Measurements from ENCODE around the gene ABLIM2.

The ABLIM2 gene

DNA sequence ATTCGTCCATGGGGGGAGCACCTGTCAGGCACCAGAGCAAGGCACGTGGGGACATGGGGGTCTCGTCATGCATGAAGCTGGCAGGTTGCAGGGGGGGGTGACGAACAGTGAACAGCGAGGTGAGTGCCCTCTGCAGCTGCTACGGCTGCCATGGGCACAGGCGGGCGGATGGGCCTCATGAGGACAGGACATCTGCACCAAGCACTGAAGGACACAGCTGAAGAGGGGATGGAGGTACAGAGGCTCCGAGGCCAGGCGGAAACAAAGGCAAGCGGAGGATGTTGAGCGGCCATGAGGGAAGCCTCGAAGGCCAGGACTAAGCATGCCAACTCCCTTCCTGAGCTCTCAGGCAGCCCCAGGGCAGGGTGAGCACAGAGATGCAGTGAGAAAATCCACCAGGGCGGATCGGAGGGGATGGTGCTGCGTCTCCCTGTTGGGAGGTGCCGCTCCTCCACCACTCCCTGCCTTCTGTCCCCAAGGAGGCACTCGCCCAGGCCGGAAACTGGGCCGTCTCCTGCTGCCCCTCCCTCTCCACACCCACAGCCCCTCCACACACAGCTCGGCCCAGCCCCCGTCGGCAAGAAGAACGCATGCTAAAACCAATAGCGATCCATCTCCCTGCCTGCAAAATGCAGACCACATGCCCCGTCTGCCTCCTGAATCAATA lies 24.6 kb downstream of the ABLIM2 start:
- DNase-seq: no peak

DNA sequence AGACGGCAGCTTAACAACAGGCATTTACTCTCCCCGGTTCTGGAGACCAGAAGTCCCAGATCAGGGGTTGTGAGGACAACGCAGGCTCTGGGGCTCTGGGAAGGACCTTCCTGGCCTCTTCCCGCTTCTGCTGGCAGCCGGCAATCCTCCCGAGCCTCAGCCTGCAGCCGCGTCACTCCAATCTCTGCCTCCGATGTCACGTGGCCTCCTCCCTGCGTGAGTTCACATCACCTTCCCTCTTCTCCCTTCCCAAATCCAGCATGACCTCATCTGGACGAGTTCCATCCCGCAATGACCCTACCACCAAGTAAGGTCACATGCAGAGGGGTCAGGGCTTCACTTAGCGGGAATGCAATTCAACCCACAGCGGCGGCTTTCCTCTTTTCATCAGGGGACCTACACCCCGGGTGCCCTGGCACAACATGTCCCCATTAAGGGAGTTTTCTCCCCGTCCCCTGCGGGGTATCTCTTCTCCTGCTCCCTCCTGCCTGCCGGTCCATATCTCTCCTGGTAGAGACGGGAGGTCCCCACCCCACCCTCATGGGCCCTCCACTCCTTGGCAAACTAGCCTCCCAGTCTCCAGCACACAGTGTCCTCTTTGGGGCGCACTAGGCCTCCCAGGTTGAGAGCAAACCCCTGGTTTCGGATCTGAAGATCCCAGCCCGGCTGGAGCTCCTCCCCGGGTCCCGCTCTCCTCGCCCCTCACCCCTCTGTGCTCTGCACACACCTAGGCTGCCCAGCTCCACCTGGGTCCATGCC lies 25.5 kb downstream of the ABLIM2 start:
- DNase-seq: no peak

DNA sequence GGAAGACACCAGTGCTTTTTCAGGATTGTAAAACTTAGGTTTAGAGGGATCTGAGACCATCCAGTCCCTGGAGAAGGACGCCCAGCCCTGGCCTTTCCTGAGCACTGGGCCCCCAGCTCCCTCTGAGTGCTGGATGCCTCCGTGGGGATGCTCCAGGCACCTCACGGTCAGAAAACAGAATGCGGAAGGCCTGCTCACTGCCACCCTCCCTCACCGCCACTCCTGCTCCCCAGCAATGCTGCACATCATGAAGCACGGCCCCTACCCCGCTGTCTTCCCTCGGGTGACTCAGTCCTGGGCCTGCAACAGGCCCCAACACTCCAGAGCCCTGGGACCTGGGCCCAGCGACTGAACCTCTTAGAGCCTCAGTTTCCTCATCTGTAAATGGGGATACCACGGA lies 26.2 kb downstream of the ABLIM2 start:
- no peak for DNase-seq

DNA sequence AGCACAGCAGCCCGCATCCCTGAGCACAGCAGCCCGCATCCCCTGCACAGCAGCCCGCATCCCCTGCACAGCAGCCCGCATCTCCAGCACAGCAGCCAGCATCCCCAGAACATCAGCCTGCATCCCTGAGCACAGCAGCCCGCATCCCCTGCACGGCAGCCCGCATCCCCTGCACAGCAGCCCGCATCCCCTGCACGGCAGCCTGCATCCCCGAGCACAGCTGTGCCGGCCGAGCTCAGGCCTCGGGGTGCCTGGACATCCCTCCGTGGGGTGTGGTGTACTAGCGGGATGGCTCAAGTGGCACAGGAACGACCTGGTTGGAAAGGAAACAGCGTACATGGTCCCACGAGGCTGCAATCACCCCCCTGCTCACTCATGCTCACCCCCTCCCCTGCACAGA lies 26.8 kb downstream of the ABLIM2 start:
- no peak for DNase-seq

DNA sequence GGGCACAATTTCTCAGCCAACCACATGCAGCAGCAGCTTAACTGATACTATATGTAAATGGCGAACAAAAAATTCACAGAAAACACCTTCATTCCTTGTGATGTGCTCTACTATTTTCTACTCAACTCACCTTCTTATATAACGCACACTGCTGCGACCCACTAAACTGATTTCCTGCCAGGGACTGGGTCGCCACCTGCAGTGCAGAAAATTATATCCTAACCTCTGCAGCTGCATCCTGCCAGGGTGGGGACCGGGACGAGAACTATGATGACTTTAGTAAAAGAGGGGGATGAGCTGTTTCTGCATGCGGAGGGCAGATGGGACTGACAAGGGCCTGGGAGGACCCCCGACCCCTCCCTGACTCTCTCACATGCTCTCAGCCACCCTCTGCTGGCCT lies 27.4 kb downstream of the ABLIM2 start:
- DNase-seq: no peak

DNA sequence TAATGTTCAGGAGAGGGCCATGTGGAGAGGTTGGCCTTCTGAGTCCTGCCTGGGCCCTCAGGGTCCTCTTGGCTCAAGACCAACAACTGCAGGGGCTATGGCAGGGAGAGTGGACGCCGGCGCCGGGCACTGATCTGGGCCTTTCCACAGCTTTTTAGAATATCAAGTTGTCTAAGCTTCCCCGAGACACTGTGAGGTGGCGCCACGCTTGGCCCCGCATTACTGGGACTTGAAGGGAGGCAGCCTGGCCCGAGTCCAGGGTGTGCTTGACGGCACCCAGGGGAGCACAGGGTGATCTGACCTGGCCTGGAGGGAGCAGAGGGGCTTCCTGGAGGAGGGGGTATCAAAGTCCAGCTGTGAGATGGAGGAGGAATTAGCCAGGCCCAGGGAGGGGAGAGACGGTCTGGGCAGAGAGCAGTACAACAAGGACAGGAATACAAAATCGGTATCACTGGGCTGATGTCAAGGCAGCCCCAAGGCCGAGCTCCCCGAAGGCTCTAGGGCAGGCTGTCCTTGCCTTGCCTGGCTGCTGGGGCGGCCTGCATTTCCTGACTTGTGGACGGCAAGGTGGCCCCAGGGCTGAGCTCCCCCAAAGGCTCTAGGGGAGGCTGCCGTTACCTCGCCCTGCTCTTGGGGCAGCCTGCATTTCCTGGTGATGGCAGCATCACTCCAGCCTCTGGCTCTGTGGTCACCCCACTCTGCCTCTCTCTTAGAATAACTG lies 28.1 kb downstream of the ABLIM2 start:
- DNase-seq: no peak

DNA sequence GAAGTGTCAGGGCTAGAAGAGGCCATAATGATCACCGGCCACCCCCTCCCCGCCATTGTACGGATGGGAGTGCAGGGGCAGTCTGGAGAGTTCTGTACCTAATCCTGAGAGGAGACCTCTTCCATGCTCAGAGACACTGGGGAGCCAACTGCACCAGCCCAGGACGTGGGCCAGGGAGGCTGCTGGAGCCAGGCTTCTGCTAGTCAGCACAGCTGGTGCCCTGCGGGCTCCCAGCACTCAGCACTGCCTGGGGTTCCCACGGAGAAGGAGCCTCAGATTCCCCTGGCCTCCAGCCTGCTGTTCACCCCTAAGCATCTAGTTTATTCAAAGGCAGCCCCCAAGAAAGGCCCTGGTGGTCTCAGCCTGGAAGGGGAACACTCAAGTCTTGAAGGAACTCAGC lies 28.8 kb downstream of the ABLIM2 start:
- DNase-seq: no peak

DNA sequence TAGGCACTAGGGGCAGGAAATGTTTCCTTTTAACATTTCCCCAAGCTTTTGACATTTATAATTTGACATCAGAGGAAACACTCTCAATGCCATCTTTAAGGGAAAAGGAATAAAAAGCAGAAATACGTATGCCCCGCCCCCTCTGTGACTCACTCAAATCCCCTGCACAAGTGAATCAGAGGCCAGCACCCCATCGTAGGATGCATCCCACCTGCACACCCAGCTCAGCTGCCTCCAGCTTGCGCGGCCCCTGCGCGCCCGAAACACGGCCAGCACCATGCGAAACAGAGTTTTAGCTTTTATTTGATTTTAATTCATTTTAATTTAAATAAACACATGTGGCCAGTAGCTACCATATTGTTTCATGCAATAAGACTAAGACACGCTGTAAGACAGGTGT lies 29.5 kb downstream of the ABLIM2 start:
- no peak for DNase-seq

DNA sequence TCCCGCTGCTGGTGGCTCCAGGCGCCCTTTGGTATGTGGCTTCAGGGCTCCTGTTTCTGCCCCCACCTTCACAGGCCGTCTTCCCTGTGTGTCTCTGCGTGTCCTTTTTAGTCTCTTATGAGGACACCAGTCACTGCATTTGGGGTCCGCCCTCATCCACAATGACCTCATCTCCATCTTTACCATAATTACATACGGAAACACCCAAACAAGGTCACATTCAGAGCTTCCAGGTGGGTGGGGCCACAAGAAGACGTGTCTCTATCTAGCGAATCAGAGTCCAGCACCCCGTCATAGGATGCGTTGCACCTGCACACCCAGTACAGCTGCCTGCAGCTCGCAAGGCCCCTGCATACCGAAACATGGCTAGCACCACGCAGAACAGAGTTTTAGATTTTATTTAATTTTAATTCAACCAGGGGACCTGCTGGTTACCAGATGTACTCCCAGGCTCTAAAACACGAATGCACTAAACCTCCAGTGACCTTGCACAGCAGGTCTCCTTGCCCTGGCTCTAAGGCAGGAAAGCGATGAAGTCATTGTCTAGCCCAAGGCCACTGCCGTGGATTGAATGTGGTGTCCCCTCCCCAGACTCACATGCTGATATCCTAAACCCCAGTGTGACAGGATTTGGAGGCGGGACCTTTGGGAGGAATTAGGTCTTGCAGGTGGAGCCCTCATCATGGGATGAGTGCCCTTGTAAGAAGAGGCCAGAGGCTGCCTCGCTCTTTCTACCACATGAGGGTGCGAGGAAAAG lies 30.3 kb downstream of the ABLIM2 start:
- no peak for DNase-seq

DNA sequence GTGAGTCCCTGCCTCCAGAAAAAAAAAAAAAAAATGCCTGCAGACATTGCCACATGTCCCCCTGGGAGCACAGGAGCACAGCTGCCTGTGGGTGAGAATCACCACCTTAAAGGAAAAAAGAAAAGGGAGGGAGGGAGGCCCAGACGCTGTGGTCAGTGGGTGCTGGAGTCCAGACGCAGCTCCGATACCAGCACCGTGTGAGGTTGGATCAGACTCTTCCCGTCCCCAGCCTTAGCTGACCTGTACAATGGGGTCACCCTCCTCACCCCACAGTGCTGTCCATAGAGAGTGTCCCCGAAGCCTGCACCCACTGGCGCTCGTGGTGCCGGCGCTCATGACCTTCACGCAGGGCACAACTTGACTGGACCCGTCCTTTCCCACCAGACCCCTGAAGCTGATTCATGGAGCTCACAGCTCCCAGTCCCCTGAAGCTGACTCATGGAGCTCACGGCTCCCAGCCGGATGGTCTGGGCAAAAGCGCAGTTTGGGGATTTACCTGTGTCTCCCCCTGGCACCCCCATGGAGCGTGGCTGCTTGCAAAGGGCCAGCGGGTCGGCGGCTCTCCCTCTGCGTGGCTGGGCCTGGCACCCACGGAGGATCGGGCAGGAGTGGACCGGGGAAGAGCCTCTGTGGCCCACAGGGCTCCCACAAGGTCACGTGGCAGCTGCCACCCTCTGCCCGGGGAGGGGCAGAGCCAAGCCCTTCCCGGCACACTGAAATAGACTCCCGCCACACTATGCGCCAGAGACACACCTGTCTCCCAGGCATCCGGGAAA lies 31.4 kb downstream of the ABLIM2 start:
- DNase-seq: no peak

DNA sequence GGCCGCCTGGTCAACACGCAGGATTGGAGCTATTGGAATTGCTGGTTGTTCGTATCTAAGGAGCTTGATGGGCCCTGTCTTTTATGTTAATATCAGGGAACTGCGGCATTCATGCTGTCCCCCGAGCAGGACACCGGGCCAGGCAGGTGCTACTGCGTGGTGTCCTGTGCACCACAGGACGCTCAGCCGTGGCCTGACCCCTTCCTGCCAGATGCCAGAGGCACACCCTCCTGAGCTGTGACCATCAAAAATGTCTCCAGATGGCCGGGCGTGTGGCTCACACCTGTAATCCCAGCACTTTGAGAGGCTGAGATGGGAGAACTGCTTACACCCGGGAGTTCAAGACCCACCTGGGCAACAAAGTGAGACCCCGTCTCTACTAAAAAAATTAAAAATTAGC lies 32.1 kb downstream of the ABLIM2 start:
- no peak for DNase-seq

DNA sequence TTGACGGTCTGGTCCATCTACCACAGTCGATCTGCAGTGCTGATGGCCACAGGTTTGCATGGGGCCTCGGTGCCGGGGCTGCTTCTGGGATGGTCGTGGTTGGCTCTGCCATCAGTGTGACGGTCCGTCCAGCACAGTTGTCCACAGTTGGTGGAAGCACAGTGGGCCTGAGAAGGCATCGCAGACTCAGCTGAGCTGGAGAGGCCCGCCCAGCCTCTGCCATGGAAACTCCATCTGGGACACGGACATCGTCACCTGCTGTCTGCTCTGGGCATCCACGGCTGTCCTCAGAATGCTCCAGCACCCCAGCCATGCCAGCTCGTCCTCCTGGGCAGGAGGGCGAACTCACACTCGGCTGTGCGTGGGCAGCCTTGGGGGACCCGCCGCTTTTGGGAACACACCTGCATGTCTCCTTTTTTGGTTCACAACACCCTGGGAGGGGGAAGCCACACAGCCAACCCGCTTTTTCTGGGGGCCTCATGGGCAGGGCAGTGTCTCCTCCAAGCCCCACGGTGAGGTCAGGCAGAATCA lies 33.0 kb downstream of the ABLIM2 start:
- no peak for DNase-seq

DNA sequence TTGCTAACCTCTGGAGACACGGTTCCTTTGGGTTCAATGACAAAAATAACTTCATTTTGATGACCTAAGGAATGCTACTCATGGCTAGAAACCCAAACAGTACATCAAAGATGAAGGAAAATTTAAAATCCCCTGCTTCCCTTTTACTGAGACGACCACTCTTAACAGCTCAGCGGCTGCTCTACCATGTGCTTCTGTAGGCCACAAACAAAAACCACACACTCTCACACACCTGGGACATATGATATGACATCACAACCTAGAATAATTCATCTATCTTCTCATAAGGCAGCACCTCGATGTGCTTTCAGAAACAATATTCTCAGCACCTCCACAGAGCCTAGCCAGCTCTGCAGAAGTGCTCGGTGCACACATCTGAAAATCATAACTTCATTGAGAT lies 34.7 kb downstream of the ABLIM2 start:
- no peak for DNase-seq

DNA sequence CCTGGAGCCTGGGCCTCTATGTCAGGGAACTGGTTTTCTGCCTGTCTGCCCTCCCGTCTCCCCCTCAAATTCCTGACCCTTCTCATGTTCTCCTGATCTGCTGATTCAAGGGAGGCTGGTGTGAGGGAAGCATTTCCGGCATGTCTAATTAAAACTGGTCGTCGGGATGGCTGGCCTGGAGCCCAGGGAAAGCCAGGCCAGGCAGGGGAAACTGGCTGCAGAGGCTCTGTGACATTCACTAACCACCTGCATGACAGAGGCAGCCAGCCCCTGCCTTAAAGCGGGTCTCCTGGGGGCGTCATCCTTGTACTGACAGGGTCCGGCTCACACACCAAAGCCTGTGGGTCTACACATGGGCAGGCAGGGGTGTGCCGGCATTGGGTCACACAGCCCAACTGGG lies 35.2 kb downstream of the ABLIM2 start:
- DNase-seq: no peak

DNA sequence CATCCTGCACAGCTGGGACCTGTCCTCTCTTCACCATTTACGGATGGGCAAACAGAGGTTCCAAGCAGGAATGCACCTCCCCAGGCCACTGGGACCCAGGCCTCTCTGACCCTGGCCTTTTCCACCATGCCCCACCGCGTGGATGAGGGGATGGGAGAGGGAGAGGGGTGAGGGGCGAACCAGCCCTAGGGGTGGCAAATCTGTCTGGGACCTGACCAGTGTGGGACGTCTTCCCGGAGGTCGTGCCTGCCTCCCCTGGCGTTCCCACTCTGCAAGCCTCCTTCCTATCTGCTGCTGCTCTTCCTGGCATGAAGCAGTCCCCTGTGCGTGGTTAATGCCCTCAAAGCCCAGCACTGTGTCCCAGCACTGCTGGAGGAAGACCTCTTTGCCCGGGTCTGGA lies 35.9 kb downstream of the ABLIM2 start:
- no peak for DNase-seq

DNA sequence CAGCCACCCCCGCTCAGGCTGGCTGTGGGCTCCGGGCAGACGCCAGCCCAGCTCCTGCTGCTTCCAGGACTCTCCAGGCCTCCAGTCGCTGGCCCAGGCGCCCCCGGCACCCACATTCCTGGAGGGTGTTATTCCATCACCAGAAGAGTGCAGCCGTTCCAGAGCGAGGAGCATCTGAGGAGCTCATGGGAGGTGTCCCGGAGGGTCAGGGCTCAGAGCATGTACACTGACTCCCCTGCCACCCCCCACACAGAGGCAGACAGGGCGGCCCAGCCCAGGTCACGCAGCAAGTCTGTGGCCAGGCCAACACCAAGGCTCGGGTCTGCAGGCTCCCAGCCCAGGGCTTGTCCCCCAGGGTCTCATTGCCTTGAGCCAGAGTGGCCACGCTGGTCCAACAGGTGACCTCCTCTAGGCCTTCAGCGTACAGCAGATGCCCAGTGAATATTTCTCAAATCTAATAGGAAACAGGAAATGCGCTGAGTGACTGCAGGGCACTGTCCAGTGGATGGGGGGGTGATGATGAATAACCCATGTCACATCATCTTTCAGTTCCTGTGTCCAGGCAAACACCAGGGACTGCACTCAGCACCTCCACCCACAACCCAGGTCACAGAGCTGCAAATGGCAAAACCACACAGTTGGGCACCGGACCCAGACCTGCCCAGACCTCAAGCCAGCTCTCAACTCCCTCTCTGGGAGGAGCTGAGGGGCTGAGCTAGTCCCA lies 37.2 kb downstream of the ABLIM2 start:
- no peak for DNase-seq

DNA sequence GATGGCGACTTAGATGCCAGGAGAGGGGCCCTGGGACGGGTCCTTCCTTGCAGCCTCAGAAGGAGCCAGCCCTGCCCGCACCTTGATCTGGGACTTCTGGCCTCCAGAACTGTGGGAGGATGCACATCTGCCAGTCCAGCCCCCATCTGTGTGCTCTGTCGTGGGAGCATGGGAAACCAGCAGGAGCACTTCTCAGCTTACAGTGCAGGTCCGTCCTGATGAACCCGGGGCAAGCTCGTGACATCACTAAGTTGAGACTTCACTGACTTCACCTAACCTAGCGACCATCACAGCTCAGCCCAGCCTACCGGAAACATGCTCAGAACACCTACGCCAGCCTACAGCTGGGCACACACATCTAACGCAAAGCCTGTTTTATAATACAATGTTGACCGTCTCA lies 38.1 kb downstream of the ABLIM2 start:
- no peak for DNase-seq

DNA sequence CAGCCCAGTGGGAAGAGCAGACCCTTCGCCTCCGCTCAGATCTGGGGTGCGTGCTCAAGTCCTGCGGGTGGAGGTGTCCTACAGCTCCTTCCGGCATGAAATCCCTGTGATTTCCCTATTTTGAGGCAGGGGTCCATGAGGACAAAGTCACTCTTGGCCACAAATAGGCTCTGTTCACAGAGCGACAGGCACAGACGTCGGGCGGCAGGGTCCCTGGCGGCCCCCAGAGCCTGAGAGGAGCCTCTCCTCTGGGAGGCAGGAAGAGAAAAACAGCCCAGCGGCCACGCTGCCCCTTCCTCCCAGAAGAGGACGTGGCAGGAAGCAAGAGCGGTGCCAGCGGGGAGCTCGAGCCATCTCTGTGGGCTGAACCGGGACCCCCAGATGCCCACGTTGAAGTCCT lies 38.7 kb downstream of the ABLIM2 start:
- no peak for DNase-seq

DNA sequence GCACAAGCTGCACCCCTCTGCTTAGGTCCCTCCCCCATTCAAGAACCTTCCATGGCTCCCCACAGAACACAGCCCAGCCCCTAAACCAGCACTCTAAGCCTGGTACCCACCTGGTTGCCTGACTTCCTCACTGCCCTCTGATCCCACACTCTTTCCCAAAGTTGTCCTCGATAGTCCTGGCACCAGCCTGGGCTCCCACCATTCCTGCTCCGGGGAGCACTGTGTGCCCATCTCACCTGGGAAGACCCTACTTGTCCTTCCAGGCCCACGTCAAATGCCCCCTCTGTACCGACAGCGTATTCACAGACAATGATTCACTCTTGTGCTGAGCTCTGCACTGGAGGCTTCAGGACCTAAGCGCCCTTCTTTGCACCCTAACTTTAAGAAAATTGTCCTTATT lies 40.1 kb downstream of the ABLIM2 start:
- DNase-seq: no peak

DNA sequence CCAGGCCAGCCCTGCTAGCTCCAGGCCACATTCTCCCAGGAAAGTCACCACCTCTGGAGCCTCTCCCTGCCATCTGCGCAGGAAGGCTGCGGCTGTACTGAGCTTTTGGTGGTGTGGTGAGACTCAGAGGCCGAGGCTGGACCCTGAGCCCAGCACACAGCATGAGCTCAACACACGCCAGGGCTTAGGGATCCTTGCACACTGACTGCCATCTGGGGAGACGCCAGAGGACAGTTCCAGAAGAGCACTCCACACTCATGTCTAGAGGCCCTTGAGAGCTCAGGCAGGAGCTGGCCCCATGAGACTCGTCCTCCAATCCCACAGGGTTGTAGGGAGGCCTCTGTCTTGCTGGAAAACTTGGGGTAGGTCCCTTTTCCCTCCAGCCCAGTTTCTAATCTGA lies 40.6 kb downstream of the ABLIM2 start:
- DNase-seq: no peak

DNA sequence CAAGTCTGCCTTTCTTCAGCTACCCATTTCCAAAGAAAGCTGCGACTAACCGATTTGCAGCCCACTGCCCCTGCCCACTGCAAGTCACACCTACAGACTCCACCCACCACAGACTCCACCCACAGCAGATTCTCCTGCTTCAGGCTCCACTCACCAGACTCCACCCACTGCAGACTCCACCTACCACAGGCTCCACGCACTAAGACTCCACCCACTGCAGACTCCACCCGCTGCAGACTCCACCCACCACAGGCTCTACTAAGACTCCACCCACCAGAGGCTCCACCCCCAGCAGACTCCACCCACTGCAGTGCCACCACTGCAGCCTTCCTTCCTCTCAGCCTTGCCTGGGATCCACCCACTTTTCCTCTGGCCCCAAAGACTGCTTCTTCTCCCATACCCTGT lies 41.3 kb downstream of the ABLIM2 start:
- no peak for DNase-seq

DNA sequence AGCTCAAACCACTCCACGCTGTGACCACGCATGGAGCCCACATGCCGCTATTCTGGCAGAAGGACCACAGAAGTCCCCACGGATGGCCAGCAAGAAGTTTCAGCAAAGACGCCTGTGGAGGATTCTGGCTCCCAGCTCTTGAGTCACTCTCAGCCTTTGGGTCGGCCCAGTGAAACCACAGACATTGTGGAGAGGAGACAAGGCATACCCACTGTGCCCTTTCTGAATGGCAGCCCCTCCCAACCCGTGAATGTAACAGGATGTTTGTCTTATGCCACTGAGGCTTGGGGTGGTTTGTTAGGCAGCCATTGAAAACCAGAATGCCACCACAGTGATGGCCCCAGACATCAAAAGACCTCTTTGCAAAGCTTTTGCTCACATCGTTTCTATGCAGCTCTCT lies 42.7 kb downstream of the ABLIM2 start:
- no peak for DNase-seq

Data from NK-92 treated with Interleukin-12 subunit alpha and Interleukin-12 subunit beta, amount 100 ng/mL, for 24 hours (cell line).